HT1080 (cell line): ENCODE data around the gene TMEM60. TPM values are rescaled to one million over a fixed set of nuclear protein-coding genes. Genes with fewer than 3 reads are reported as not detected.
A peak's percentile ranks its signal among the peaks of the same experiment; 100 is the strongest.
"Not testable (repeated sequence)": the region's sequence is repeated elsewhere in the genome, so short reads cannot be mapped to it uniquely, and the experiment has no call there.

Experiments used
- DNase-seq: peaks from one replicate; pipeline ENCODE4 v3.0.0-alpha.2; 2015; ENCODE audit warnings: low read depth
- total RNA-seq: library from RNA; depleted of rRNA; stranded (reverse); fragments of >200 nt; shearing (Covaris generic); gene quantifications from 2 replicates; pipeline ENCODE4 v1.2.3, GENCODE V29; 2014

TMEM60 gene
- total RNA-seq, 1 experiment from 2014 or later: 16.2 TPM

GRCh38 chr7:77812290-77812685 is 14.1 kb upstream of the TMEM60 start:
- DNase-seq: peak; percentile 60

DNA sequence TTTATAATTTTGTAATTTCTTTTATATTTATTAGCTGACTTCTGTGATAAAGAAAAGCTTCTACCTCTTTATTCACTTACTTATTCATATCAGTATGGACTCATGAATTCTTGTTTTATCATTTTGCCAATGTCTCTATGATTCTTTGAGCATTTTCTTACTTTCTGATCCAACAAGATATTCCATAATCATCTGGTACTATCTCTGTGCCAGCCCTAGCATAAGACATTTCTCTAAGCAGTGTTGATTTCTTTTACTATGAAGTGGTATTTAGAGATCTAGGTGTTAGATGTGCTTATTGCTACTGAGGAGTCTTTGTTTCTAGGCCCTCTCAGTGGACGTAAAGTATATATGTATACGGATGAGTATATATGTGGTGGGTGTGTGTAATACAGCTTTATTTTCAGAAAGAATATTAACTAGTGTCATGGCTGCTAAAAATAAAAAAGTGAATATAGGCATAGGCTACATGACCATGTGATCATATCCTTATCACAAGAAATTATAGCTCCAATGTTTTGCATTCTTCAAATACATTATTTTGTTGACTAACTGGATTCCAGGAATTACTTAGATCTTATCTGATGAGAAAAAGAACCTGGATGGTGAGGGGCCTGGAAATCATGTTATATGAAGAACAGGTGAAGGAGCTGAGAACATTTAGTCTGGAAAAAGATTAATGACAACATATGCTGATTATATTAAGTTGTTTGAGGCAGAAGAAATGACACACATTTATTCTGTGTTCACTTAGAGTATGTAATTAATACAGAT is 13.5 kb upstream of the TMEM60 start:
- no peak for DNase-seq

GRCh38 chr7:77808517-77808916 is 10.3 kb upstream of the TMEM60 start:
- DNase-seq: no peak

- no peak for DNase-seq
These were observed 8.2 kb upstream of the TMEM60 start for GRCh38 chr7:77806425-77806824.

DNA sequence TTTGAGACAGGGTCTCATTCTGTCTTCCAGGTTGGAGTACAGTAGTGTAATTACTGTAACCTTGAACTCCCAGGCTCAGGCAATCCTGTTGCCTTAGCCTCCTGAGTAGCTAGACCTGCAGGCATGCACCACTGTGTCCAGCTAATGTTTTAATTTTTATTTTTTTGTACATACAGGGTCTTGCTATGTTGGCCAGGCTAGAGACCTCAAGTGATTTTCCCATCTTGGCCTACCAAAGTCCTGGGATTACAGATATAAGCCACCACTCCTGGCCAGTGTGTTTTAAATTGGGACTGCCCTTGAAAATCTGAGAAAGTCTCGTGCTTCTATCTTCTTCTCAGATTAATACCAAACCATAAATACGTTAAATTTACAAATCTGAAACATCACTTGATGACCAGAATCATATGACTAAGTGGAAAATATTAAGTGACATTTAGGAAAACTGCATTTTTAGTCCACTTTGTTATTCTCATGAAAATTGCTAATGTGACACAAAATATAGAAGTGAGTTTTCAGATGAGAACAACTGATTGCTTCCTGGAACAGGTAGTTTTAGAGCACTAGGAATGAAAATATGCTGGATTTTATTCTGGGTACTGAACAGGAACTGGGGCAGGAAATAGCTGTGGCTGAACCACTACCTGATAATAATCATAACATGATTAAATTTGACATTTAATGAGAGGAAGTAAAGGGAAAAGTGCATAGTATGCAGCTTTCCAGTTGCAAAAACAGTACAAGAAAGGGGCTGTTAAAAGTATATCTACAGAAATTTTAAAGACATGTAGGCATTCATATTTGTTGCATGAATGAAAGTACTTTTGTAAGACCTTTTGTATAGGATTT is 4.5 kb upstream of the TMEM60 start:
- DNase-seq: no peak

GRCh38 chr7:77800730-77801129 is 2.5 kb upstream of the TMEM60 start:
- no peak for DNase-seq

GRCh38 chr7:77800158-77800557 is 1.9 kb upstream of the TMEM60 start:
- DNase-seq: peak; percentile 2

DNA sequence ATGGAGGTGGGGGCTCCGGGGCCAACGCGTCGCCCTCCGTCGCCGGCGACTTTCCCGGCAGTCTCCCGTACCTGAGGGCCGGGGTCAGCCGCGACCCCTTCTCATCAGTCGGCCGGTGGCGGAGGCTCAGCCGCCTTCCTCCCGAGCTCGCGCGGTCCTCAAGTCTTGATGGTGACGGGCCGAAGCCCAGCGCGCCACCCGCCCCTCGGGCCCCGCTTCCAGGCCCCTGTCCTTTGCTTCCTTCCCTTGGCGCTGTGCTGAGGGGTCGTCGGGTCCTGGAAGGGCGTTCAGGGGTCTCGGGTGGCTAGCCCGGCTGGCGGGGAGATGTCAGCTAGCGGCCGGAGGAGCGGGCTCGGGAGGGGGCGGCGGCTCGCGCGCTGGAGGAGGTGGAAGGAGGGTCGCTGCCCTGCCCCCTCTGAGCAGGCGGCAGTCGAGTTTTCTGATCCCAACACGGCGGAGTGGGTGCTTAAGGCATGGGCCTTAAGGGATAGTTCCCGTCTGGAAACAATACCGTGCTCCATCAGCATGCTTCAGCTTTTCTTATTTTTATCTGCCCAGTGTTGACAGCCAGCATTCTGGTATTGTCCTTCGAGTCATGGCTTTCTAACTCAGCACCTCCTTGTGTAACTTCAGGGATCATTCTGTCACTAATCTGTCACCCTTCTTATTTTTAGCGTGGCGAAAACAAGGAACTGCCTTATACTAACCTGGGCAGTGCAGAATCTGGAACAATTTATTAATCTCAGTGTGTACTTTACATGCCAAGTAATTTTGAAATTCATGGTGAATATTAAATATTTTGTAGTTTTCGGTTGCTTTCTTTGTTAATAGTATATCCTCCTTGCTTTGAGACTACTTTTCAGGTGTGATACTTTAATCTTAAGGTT is 1.1 kb upstream of the TMEM60 start:
- DNase-seq: peak; percentile 36

DNA sequence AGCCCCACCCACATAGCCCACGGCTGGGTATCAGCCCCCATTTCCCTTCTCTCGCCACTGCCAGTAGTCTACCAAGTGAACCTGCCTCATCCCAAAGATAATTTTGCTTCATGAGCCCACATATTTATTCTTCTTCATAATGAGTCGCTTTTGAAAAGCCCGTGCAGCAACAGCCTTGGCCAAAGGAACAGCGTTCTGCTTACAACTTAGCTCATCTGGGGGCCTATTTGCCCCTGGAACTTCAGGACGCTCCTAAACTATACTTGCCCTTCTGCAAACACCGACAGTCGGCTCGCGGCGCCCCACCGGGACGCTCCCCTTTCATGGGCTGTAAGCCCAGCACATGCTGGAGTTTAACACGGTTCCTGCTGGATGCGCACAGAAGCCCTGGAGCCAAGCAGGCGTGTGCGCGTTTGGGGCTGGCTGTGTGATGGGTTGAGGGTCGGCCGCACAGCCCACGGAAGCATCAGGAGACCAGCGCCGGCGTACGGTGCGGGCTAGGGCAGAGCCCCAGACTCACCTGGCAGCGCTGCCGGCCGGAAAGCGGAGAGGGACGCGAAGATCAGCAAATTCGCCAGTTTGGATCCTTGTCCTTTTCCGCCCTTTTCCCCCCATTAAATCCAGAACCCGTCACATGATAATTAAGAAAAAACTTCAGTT is 370 bp downstream of the TMEM60 start:
- no peak for DNase-seq

GRCh38 chr7:77796960-77797359 is 1.3 kb downstream of the TMEM60 start:
- DNase-seq: no peak

- DNase-seq: no peak
These were observed 2.1 kb downstream of the TMEM60 start for GRCh38 chr7:77796109-77796508.

- no peak for DNase-seq
These were observed 4.2 kb downstream of the TMEM60 start for GRCh38 chr7:77794000-77794399.

DNA sequence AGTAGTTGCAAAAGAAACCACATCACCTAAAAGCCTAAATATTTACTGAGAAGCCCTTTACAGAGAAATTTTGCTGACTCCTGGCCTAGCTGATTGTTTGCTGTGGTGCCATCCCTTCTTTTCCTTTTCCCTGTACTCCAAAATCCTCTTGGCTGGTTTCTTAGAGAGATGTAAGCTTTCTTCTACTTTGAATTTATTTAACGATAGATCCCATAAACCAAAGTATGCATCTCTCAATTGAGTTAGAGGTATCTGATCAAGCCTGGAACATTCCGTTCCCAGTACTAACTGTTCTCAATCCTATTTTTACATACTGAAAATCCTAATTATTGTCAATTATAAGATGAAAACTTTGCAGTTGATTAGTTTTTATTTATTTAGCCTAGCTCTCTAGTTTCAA is 6.3 kb downstream of the TMEM60 start:
- DNase-seq: no peak

DNA sequence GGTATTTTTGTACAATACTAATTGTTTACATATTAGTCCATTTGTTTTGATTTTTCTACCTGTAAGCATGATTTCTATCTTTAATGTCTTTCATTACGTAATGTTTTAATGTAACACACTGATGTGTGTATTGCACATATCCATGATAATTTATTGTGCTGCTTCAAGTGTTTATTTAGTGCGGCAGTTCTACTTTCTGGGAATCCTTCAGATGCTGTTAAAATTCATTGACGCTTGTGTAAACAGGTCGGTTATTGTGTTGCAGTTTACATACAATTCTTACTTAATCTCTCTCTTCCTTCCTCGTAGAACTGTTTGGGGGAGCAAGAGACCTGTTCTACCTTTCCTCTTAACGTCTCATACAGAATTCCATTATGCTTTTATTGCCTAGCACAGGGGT is 6.9 kb downstream of the TMEM60 start:
- no peak for DNase-seq

GRCh38 chr7:77788327-77788902 is 9.8 kb downstream of the TMEM60 start:
- DNase-seq: no peak

- DNase-seq: no peak
These were observed 11.5 kb downstream of the TMEM60 start for GRCh38 chr7:77786741-77787140.

DNA sequence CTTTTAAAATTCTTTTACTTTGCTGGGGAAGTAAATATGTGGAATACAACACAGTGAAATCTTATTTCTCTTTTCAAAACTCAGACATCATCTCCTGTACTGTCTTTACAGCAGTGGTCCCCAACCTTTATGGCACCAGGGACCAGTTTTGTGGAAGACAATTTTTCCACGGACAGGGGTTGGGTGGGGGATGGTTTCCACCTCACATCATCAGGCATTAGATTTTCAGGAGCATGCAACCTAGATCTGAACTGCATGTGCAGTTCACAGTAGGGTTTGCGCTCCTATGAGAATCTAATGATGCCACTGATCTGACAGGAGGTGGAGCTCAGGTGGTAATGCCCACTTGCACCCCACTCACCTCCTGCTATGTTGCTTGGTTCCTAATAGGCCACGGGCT is 12.2 kb downstream of the TMEM60 start:
- no peak for DNase-seq

DNA sequence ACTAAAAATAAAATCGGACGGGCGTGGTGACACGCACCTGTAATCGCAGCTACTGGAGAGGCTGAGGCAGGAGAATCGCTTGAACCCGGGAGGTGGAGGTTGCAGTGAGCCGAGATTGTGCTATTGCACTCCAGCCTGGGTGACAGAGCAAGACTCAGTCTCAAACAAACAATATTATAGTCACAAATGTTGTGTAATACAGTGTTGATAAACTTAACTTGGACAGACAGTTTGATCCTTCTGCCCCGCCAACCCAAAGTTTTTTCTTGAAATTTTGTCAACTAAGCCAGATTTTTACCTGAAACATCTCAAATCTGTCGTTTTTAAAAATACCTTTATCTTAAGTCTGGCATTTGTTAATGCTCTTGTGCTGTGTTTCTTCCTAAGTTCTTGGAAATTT is 13.8 kb downstream of the TMEM60 start:
- not testable (repeated sequence) for DNase-seq

- DNase-seq: no peak
These were observed 14.7 kb downstream of the TMEM60 start for GRCh38 chr7:77783545-77783944.

GRCh38 chr7:77783111-77783510 is 15.1 kb downstream of the TMEM60 start:
- DNase-seq: no peak

GRCh38 chr7:77782383-77782782 is 15.9 kb downstream of the TMEM60 start:
- no peak for DNase-seq
